Gastrocnemius medialis (tissue), 4 donors: ENCODE measurements around the gene PKN1.

Source experiments
- CTCF ChIP-seq, 5 experiments: fragments of 450-650 bp in 3 of 5; fragments of 200-600 bp in 2 of 5; sonication (generic) in 2 of 5; IDR thresholded peaks in 4 of 5; conservative IDR thresholded peaks in 1 of 5; 1 replicate in 4 of 5; 2 replicates in 1 of 5; pipeline ENCODE4 v1.5.1; 2016 to 2019; ENCODE audit warnings: antibody characterized with exemption in 5 of 5, mild to moderate bottlenecking in 3 of 5, moderate library complexity in 3 of 5
- POLR2A ChIP-seq, 2 donors: fragments of 450-650 bp; IDR thresholded peaks; one replicate each; pipeline ENCODE4 v1.6.1; 2017; ENCODE audit warnings: antibody characterized with exemption in 2 of 2, mild to moderate bottlenecking in 2 of 2, moderate library complexity in 2 of 2

DNA sequence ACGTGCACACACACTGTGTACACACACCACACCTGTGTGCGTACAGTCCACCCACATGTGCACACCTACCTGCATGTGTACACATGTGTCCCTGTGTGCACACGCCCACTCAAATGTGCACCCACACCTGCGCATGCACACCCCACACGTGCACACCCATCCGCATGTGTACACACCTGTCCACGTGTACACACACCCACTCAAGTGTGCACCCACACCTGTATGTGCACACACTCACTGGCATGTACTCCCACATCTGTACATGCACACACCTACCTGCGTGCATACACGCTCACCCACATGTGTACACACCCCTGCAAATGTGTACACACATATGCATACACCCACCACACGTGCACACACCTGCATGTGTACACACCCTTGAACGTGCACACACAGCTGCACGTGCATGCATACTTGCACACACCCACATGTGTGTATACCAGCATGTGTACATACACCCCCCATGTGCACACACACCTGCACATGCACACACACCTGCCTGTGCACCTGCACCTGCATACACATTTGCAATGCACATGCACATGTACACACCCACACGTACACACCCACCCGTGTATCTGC lies 10.6 kb downstream of the PKN1 start:
- TF ChIP-seq CTCF (IDR thresholded peaks at IDR 0.05 in 4 of 5, conservative IDR thresholded peaks at IDR 0.05 in 1 of 5) = no peak
- TF ChIP-seq POLR2A (IDR thresholded peaks at IDR 0.05) = no peak
